Gastrocnemius medialis (tissue), 4 donors: ENCODE results near the gene RARRES2.
"Not testable (repeated sequence)": the region's sequence is repeated elsewhere in the genome, so short reads cannot be mapped to it uniquely, and the experiment has no call there.

Experiments
- POLR2A ChIP-seq, 2 donors: fragments of 450-650 bp; IDR thresholded peaks; one replicate each; pipeline ENCODE4 v1.6.1; 2017; ENCODE audit warnings: antibody characterized with exemption in 2 of 2, mild to moderate bottlenecking in 2 of 2, moderate library complexity in 2 of 2
- TF ChIP-seq, protein P1 (sequence below), 5 experiments: fragments of 450-650 bp in 3 of 5; fragments of 200-600 bp in 2 of 5; sonication (generic) in 2 of 5; IDR thresholded peaks in 4 of 5; conservative IDR thresholded peaks in 1 of 5; 1 replicate in 4 of 5; 2 replicates in 1 of 5; pipeline ENCODE4 v1.5.1; 2016 to 2019; ENCODE audit warnings: antibody characterized with exemption in 5 of 5, mild to moderate bottlenecking in 3 of 5, moderate library complexity in 3 of 5

GRCh38 chr7:150295614-150296013, 45.8 kb downstream of the RARRES2 start:
- TF ChIP-seq, protein P1, sequence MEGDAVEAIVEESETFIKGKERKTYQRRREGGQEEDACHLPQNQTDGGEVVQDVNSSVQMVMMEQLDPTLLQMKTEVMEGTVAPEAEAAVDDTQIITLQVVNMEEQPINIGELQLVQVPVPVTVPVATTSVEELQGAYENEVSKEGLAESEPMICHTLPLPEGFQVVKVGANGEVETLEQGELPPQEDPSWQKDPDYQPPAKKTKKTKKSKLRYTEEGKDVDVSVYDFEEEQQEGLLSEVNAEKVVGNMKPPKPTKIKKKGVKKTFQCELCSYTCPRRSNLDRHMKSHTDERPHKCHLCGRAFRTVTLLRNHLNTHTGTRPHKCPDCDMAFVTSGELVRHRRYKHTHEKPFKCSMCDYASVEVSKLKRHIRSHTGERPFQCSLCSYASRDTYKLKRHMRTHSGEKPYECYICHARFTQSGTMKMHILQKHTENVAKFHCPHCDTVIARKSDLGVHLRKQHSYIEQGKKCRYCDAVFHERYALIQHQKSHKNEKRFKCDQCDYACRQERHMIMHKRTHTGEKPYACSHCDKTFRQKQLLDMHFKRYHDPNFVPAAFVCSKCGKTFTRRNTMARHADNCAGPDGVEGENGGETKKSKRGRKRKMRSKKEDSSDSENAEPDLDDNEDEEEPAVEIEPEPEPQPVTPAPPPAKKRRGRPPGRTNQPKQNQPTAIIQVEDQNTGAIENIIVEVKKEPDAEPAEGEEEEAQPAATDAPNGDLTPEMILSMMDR (IDR thresholded peaks at IDR 0.05 in 4 of 5, conservative IDR thresholded peaks at IDR 0.05 in 1 of 5): not testable (repeated sequence)
- not testable (repeated sequence) for TF ChIP-seq POLR2A (IDR thresholded peaks at IDR 0.05)
